Posterior vena cava (tissue), 2 donors: ENCODE measurements around the gene CCNY. TPM values are rescaled to one million over a fixed set of nuclear protein-coding genes. Genes with fewer than 3 reads are reported as not detected.

ENCODE experiments used
- DNase-seq: peaks from one replicate; pipeline ENCODE4 v3.0.0-alpha.2; 2020; ENCODE audit warnings: low spot score
- intact Hi-C, 2 donors: fragments of 100-400 bp; cut with DNase I; formaldehyde crosslinking; loops; one replicate each; pipeline versions ENCODE4 v1.14.1 to v1.14.2; 2022 to 2023
- total RNA-seq, 2 donors: library from RNA; stranded (reverse); fragmentation: NEBNext Ultra II Directional; extraction: Animal tissue kit (Norgen Biotek cat#: 25700); gene quantifications; one replicate each; pipeline ENCODE4 v1.2.1, GENCODE V29; 2021
- donor health status: DM: yes; HTN: yes; CAD: no.
- donor health status: DM: yes; HTN: yes; CAD: no.

The CCNY gene
- total RNA-seq, 2 donors from 2014 or later = 65.8 to 66.4 TPM

DNA sequence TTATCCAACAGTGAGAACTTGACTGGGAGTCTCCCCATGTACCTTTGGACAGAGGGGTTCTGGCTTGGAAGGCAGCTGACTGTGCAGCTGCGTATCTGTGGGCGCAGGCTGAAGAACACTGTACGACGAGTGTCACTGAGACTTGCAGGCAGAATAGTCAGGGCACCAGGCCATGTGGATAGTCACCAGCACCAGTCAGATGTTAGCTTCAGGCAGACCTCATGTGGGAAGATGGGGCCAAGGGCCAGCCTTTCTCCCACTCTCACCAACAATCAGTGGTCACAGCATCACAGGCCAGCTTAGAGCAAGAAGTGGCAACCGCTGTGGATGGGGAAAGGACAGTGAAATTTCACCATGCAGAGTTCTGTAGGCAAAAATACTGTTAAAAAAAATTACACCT lies 225.4 kb downstream of the CCNY start:
- no peak for DNase-seq
- intact Hi-C loops = loop anchor here in 1 of 2 donors (10.0 kb wide), 1 partner anchor 227 kb away; the partner anchor contains the start of gene CCNY

DNA sequence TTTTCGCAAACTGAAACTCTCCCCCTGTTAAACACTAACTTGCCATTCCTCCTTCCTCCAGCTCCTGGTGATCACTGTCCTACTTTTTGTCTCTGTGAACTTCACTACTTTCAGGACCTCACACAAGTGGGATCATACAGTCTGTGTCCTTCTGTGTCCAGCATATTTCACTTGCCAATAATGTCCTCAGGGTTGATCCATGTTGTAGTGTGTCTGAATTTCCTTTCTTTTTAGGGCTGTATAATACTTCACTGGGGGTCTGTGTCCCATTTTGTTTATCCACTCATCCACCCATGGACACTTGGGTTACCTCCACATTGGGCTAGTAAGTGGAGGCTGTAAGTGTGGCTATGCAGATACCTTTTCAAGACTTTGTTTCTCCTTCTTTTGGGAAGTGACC lies 226.1 kb downstream of the CCNY start:
- no peak for DNase-seq
- intact Hi-C loops = loop anchor here in 1 of 2 donors (10.0 kb wide), 1 partner anchor 228 kb away; the partner anchor contains the start of gene CCNY

DNA sequence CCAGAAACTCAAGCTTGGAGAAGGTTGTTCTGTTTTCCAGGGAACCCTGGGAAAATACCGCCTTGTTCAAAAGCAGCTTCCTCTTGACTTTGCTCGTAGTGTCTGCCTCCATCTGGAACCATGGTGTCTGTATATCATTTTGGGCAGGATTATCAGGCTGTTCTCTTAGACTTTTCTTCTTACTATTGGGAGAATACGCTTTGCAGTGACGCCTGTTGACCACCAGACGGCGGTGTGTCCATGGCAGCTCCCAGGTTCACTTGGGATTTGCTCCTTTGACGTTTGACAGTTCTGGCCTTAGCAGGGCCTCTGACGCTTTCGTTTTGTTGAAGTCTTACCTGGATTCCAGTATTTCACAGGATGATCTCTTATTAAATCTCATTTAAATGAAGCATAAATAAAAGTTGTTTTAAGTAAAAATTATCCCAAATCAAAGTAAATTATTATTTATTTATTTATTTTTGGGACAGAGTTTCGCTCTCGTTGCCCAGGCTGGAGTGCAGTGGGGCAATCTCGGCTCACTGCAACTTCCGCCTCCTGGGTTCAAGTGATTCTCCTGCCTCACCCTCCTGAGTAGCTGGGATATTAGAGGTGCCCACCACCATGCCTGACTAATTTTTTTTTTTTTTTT lies 227.1 kb downstream of the CCNY start:
- DNase-seq = no peak
- intact Hi-C loops = loop anchor here in 1 of 2 donors (10.0 kb wide), 1 partner anchor 229 kb away; the partner anchor contains the start of gene CCNY

DNA sequence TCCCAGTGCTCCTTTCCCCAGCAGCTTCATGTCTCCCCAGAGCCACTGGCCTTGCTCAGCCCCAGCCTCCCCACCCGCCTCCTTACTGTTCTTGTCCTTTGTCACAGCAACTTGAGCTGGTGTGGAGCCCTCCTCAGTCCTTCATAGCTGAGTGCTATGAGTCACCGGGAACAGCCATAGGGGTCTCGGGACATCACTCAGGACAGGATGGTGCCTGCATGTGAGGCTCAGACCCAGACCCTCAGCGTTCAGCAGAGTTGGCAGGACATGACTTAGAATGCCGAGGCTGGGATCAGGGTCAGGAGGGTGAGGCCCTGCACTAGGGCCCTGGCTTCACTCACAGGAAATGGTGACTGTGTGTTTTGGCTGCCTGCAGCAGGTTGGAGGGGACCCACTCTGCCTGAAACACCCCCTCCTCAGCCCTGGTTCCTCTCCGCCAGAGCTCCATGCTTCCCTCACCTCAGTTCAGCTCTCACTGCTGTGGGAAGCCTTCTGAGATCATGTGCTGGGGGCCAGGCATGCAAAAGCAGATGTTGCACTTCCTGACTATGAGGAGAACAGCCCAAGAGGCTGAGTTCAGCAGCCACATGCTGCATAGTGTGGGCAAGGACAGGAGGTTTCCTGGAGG lies 228.1 kb downstream of the CCNY start:
- DNase-seq = no peak
- intact Hi-C loops = loop anchor here in 1 of 2 donors (10.0 kb wide), 1 partner anchor 230 kb away; the partner anchor contains the start of gene CCNY

DNA sequence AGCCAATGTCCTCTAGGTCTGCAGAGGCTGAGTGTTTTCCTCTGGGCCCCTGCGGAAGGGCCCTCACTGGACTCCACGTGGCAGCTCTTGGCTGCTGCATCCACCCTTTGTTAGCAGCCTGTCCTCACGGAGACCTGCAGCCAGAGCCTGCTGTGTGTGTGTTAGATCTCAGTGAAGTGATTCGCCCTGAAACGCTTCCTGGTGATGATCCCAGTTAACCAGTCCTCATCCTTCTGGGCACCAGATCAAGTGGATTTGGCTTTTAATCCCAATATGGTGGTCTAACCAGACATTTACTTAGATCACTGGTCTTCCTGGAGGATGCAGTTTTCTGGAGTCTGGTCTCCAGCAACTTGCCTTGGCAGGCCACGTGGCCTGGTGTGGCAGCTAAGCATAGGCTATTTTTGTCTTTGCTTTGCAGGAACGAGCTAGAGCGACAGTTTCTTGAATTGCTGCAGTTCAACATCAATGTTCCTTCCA lies 229.3 kb downstream of the CCNY start:
- intact Hi-C loops = loop anchor here in 1 of 2 donors (10.0 kb wide), 1 partner anchor 231 kb away; the partner anchor contains the start of gene CCNY
- DNase-seq = no peak

DNA sequence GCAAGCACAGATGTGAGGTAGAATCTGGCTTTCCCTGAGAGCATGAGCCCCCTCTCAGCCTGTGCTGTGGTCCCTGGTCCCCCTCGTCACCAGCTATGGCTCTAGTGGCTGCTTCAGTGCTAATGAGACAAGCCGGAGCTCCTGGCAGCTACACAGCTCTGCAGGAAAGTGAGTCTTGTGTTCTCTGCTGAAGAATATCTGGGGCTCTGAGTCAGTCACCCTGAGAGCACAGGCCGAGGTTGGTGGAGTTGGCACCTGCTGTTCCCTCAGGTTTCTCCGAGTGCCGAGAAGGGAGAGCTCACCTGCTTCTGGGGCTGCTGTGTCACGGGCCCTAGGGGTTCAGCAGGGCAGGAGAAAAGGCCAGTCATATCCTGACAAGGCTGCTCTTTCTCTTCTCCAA lies 231.6 kb downstream of the CCNY start:
- intact Hi-C loops = loop anchor here in 1 of 2 donors (10.0 kb wide), 1 partner anchor 233 kb away; the partner anchor contains the start of gene CCNY

DNA sequence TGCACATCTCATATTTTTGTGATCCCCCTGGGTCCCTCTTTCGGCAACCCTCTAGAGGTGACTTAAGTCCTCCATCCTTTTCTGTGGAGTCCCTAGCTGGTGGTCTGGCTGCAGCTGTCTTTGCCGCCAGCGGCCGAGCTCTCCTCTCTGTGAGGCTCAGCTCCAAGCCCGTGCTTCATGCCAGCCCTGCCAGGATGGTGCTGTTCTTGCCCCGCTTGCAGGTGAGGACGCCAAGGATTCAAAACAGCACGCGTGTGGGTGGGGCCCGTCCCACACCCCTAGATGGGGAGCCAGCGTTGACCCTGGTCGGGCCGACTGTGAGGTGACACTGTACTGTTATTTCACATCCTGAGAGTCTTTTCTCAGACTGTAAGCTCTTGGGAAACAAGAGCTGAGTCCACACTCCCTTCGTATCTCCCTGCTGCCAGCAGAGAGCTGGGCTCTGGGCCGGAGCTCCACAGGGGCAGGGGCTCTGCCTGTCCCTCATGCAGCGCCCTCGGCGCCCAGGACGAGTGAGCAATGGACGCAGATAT lies 232.2 kb downstream of the CCNY start:
- no peak for DNase-seq
- intact Hi-C loops = loop anchor here in 1 of 2 donors (10.0 kb wide), 1 partner anchor 234 kb away; the partner anchor contains the start of gene CCNY

More for the DNA sequence above, 231.6 kb downstream of the CCNY start:
- no peak for DNase-seq

DNA sequence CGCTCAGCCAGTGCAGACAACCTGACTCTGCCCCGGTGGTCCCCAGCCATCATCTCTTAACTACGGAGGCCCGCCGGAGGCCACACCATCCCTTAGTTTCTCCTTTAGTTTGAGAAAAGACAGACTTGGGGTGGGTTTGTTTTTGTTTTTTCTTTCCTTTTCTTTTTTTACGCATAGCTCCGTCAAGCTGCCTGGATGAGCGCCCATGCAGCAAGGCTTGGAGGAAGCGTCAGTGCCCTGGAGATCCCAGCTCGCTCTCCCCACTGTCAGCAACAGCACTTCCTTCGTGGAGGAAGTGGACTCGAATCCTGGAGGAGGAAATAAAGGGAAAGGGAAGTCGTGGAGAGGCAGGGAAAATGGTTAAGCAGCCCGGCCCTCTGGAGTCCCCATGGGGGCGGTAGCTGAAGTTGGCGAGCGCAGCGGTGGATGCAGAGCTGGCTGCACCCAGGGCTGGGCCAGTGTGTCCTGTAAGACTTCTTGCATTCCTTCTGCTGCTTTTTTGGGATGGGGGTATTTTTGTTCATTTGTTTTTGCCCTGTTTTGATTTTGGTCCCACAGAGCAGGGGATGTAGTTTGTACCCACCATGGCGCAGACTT lies 232.9 kb downstream of the CCNY start:
- intact Hi-C loops = loop anchor here in 1 of 2 donors (10.0 kb wide), 1 partner anchor 234 kb away; the partner anchor contains the start of gene CCNY
- no peak for DNase-seq

DNA sequence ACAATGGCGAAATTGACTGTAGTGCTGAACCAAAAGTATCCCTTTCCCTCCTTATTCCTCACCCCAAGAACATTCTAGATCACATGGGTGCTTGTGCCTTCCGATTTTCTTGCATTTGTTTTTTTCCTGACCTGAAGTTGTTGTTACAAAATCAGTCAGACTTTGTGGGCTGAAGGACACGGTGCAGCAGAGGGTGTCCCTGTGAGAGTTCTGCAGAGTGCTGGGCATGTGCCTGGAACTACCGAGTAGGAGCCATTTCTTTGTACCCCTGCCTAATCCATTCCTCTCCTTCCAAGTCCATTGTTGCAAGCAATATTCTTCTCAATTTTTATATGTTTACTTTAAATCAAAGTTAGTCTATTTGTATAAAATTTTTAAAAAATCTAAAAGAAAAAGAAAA lies 233.5 kb downstream of the CCNY start:
- DNase-seq = no peak
- intact Hi-C loops = loop anchor here in 1 of 2 donors (10.0 kb wide), 1 partner anchor 235 kb away; the partner anchor contains the start of gene CCNY

DNA sequence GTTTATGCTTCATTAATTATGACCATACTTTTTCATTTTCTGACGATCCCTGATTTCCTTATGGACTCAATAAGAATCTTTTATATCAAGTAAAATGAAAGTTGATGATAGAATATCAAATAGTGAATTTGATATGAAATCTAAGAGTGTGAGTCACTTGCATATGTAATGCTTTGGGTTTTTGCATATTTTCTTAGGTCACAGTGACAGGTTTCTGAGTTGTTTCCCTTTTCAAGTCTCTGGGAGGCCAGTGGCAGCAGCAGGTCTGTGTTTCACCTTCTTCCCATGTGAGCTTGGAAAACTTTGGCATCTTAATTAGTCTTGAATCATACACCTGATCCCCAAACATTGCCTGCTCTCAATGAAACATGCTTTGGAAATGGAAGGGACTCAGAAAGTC lies 234.1 kb downstream of the CCNY start:
- no peak for DNase-seq
- intact Hi-C loops = no loop called here

DNA sequence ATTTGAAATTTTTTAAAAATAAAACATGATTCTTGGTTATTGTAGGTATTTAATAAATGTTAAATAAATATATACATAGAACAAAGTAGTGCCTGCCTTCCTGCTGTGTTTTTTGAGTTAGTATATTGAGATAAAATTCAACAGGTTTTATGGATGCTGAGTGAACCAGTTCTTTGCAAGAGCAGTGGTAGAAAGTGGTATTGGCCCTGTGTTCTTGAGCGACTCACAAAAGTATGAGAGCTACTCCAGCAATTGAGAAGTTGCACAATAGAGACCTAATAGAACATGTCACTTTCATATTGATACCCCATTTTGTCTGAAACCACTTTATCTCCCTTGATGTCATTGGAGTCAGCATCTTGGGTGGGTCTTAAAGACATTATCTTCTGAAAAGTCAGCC lies 236.3 kb downstream of the CCNY start:
- intact Hi-C loops = no loop called here
- no peak for DNase-seq

DNA sequence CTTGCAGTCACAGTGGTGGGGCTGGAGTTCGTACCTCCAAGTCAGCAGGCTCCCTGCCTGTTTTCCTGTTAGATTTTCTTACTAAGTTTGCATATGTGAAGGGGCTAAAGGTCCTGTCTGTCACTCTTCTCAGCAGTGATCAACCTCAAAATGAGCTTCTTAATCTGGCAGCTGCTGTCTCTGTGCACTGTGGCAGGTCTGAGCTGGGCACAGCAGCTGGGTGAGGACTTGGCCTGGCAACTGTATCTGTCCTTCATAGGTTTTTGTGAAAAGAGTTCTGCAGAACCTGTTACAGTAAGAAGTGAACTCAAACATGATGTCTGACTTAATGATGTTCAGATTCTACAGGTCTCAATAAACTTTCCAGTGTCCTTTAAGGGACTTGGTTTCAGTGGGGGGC lies 237.5 kb downstream of the CCNY start:
- intact Hi-C loops = no loop called here
- no peak for DNase-seq

DNA sequence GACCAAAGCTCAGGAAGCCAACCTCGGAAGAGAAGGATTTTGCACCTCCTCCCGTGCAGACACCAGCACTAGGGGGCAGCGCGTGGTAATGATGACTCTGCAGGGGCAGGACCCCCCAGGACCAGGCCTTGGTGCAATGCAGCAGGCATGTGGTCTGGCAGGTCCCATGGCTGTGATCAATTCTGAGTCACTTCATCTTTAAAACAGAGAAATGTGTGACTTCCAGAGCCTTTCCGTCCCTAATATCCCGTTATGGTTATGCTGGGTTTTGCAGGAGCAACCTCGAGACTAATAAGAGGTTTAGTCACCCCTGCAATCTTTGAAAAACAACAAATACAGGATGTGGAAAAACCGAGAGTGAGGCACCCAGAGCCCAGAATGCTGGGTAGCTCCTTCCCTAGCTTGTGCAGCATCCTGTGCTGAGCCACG lies 238.6 kb downstream of the CCNY start:
- intact Hi-C loops = no loop called here
- DNase-seq = no peak

DNA sequence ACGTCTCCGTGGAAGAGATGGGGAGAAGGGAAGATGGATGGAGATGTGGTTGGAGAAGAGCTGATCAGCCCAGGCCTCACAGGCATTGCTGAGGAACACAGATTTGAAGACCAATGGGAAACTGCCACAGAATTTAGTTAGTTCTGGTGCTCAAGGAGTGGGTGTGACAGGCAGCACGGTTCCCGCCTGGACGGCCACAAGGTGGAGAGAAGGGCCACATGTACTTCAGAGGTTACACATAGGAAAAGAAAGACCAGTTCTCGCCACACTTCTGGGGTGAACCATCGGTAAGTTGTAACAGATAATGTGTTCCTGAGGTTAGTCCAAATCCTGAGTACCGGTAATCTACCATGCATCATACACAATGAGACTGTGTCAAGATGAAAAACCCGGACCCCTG lies 239.3 kb downstream of the CCNY start:
- intact Hi-C loops = no loop called here
- DNase-seq = no peak

DNA sequence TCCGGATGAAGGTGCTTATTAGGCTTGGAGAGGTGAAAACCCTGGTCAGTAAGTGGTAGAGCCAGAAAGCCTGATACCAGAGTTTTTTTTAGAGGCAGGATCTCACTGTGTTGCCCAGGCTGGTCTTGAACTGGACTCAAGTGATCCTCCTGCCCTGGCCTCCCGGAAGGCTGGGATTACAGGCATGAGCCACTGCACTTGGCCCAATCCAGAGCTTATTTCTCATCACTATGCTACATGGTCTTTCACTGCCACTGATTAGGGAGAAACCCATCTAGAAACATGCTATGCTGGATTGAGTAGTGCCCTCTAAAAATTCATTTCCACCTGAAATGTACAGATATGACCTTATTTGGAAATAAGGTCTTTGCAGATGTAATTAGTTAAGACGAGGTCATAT lies 240.4 kb downstream of the CCNY start:
- intact Hi-C loops = no loop called here
- DNase-seq = no peak

DNA sequence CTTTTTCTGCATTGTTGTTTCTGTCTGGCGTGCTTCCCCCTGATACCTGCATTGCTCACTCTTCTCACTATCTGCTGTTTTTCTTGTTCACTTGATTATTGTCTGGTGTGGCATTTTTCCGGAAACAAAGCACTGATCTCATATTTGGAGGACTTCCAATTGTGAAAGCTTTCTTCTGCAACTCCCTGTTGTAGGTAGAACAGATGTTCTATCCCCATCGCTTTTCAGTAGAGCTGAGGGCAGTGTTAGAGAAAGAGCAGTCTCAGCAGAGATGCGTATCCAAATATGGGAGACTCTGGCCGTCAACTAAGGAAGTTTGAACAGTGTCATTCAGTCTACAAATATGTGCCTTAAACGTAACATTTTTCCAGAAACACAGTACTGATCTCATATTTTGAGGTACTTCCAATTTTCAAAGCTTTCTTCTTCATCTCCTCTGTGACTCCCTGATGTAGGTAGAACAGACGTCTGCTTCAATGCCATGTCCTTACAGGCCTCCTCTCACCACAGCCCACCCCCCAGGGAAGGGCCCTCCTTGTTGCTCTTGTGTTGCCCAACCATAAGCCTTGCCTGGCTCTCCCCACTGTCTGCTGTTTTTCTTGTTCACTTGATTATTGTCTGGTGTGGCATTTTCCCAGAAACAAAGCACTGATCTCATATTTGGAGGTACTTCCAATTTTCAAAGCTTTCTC lies 241.8 kb downstream of the CCNY start:
- no peak for DNase-seq
- intact Hi-C loops = no loop called here

DNA sequence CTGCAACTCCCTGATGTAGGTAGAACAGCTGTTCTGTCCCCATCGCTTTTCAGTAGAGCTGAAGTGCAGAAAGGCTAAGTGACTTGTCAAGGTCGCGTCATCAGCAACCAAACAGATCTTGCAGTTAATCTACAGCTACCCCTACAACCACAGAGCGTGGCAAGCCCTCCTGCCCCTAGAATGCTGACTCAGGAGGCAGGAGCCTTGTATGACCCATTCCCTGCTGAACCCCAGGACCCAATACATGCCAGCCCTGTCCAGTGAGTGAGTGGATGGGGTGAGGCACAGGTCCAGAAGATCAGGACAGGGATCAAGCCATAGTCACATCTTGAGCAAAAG lies 242.3 kb downstream of the CCNY start:
- DNase-seq = no peak
- intact Hi-C loops = no loop called here

DNA sequence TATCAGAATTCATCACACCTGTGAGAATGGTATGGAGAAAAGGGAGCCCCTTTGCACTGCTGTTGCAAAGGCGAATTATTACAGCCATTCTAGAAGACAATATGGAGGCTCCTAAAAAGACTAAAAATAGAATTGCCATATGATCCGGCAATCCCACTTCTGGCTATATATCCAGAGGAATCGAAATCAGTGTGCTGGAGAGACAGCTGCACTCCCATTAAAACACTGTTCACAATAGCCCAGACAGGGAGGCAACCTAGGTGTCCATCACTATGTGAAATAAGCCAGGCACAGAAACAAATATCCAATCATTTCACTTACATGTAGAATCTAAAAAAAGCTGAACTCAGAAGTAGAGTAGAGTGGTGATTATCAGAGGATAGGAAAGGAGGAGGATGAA lies 242.8 kb downstream of the CCNY start:
- intact Hi-C loops = no loop called here
- no peak for DNase-seq

DNA sequence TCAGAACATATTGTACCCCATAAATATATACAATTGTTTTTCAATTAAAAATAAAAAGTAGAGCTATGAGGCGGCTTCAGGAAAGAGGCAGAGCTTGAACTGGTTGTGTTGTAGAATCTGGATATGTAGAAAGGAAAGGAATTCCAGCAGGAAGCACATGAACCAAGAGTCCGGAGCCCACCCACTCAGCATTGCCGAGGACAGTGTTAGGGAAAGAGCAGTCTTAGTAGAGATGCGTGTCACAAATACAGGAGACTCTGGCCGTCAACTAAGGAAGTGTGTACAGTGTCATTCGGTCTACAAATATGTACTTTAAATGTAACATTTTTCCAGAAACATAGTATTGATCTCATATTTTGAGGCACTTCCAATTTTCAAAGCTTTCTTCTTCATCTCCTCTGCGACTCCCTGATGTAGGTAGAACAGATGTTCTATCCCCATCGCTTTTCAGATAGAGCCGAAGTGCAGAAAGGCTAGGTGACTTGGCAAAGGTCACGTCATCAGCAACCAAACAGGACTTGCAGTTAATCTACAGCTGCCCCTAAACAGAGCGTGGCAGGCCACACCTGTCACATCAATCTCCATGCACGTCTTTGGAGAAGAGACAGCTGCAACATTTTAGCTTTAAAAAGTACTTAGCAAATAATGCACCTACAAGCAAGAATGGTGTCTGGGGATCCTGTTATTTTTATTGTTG lies 243.6 kb downstream of the CCNY start:
- intact Hi-C loops = no loop called here
- DNase-seq = no peak
